Ovary (tissue), 9 donors: ENCODE measurements around the gene MKRN1. TPM values are rescaled to one million over a fixed set of nuclear protein-coding genes. Genes with fewer than 3 reads are reported as not detected.
"Not testable (repeated sequence)": the region's sequence is repeated elsewhere in the genome, so short reads cannot be mapped to it uniquely, and the experiment has no call there.

ENCODE experiments used
- DNase-seq, 5 donors: peaks; one replicate each; pipeline ENCODE4 v3.0.0-alpha.2; 2019 to 2020
- H3K27ac ChIP-seq, 2 donors: fragments of 200-600 bp; one replicate each; pipeline versions ENCODE4 v1.5.1 to v1.8.0; 2019 to 2022
- H3K27me3 ChIP-seq: fragments of 200-600 bp; one replicate; pipeline ENCODE4 v1.8.0; 2022
- H3K36me3 ChIP-seq: fragments of 200-600 bp; sonication (generic); one replicate; pipeline ENCODE4 v1.5.1; 2019
- H3K4me1 ChIP-seq: one replicate; pipeline ENCODE4 v1.8.1; 2013; ENCODE audit warnings: mild to moderate bottlenecking, moderate library complexity; ENCODE audit not compliant: insufficient read depth
- H3K4me3 ChIP-seq: fragments of 200-600 bp; sonication (generic); one replicate; pipeline ENCODE4 v1.5.1; 2017
- H3K9me3 ChIP-seq, 2 donors: fragments of 200-600 bp in 1 of 2; sonication (generic) in 1 of 2; one replicate each; pipeline versions ENCODE4 v1.5.1 to v1.8.1; 2013 to 2019; ENCODE audit warnings: mild to moderate bottlenecking in 1 of 2, moderate library complexity in 1 of 2
- CTCF ChIP-seq, 3 donors: fragments of 450-650 bp in 2 of 3; fragments of 200-600 bp in 1 of 3; IDR thresholded peaks; one replicate each; pipeline versions ENCODE4 v1.5.1 to v1.8.0; 2016 to 2022; ENCODE audit warnings: antibody characterized with exemption in 3 of 3, mild to moderate bottlenecking in 1 of 3
- EP300 ChIP-seq: sonication (generic); formaldehyde crosslinking; IDR thresholded peaks from one replicate; pipeline ENCODE4 v1.6.1; 2017; ENCODE audit warnings: antibody characterized with exemption
- POLR2A ChIP-seq: fragments of 450-650 bp; IDR thresholded peaks from one replicate; pipeline ENCODE4 v1.6.1; 2017; ENCODE audit warnings: antibody characterized with exemption, mild to moderate bottlenecking, moderate library complexity
- WGBS, 3 donors: extraction: QIAGEN DNeasy Blood & Tissue Kit in 1 of 3; methylation state at CpG; one replicate each; pipeline versions ENCODE4 v1.1.5 to v1.1.7; 2013 to 2017; 5-methylcytosine and 5-hydroxymethylcytosine counted together
- intact Hi-C, 4 donors: fragments of 100-400 bp; cut with DNase I; formaldehyde crosslinking; loops; one replicate each; pipeline versions ENCODE4 v1.11.0 to v1.15.1; 2022 to 2023
- polyA plus RNA-seq, 2 donors: library from polyadenylated mRNA; stranded (reverse); fragments of 200-250 nt in 1 of 2; fragments of 350-450 nt in 1 of 2; fragmentation: Illumina TruSeq in 1 of 2; extraction: RNeasy Lipid Tissue Mini Kit (QIAGEN cat#74804) in 1 of 2; gene quantifications; one replicate each; pipeline ENCODE4 v1.2.3, GENCODE V29; 2013 to 2014
- total RNA-seq, 7 donors: library from RNA; depleted of rRNA in 2 of 7; stranded (reverse); fragments of >200 nt in 2 of 7; fragmentation: NEBNext Ultra II Directional in 3 of 7; extraction: Animal tissue kit (Norgen Biotek cat#: 25700) in 3 of 7; gene quantifications; one replicate each; pipeline versions ENCODE4 v1.1.0 to v1.2.4, GENCODE V29; 2016 to 2023
- donor health status: DM: no; HTN: no; CAD: no; lungs with moderate emphysema.
- donor health status: DM: no; HTN: no; CAD: no.
- donor health status: Bipolar disorder and iron deficiency.
- donor health status: DM: yes; HTN: yes; CAD: no.
- donor health status: DM: no; HTN: no; CAD: no.
- donor health status: DM: yes; HTN: yes; CAD: no.

The MKRN1 gene
- total and polyA plus RNA-seq, 9 donors, result 42.0 to 124 (median 73.6) TPM

DNA sequence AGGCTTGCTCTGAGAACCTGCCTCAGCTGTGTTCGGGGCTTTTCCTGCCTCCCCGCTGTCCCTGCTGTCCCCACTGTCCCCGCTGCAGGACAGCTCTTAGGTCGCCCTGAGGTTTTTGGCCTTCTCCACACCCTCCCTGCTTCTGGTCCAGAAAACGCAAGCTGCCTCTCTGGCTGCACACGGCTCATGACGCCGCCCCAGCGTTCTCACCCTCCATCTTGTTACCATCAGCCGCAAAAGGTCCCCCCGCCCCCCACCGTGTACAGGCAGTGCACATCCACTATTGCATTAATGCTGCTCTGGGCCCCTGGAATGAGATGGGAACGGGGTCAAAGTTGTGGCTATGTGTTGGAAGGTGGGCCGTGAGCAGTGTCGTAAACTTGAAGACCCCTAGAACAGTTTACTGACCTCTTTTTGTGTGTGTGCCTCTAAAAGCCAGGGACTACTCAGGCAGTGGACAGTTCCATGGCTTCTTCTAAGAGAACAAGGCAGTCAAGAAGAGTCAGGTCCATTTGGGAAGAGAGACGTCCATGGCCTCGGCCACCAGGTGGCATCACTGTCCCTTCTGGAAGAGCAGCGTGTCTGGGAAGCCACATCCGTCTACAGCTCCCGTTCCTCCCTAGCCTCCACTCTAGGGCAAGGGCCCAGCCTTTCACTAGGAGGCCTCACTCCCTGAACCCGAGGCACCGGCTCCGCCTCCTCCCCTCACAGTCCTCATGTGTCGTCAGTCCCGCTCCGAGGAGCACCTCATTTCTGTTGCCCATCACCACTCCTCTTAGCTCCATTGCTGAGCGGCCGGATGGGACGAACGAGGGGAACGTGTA is 38.5 kb upstream of the MKRN1 start:
- TF ChIP-seq POLR2A, result no peak
- TF ChIP-seq CTCF (IDR thresholded peaks at IDR 0.05), result peak; percentile 85 to 92 (median 91)
- Histone ChIP-seq H3K27me3 (no peaks in the 10 kb centered on the region), H3K4me3 (no peak overlapping the region), H3K27ac (peak overlapping the region in 1 of 2 donors; percentile 55), H3K36me3 (no peaks in the 10 kb centered on the region), H3K4me1 (peaks cover 3% of the 10 kb centered on the region), H3K9me3 (no peaks in the 10 kb centered on the region)
- intact Hi-C loops, result loop anchor here (1.0 to 5.0 kb wide), 4 partner anchors 135 to 137 kb away; no protein-coding TSS in a partner anchor
- peak; percentile 91 to 95 (median 94) for DNase-seq
- WGBS, 3 donors, result 41 to 44% (median 43%) methylated on average over 31 of the region's 31 CpGs

GRCh38 chr7:140512317-140513000 is 33.2 kb upstream of the MKRN1 start:
- intact Hi-C loops, result no loop called here

DNA sequence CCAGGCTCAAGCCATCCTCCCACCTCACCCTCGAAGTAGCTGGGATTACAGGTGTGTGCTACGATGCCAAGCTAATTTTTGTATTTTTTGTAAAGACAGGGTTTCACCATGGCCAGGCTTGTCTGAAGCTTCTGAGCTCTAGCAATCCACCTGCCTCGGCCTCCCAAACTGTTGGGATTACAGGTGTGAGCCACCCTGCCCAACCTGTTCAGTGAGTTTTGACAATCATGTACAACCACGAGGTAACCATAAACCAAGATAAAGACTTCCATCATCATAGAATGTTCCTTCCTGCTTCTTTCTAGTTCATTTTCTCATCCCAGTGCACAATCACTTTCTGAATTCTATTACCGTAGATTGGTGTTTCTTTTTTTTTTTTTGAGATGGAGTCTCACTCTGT is 30.5 kb upstream of the MKRN1 start:
- no peak overlapping the region for H3K4me3 ChIP-seq
- no peak for DNase-seq
- H3K9me3 ChIP-seq, result no peaks in the 10 kb centered on the region
- 50 to 82% (median 59%) methylated on average over 4 to 5 of the region's 5 CpGs for WGBS, 3 donors
- peaks cover 5% of the 10 kb centered on the region for H3K4me1 ChIP-seq
- no peaks in the 10 kb centered on the region for H3K36me3 ChIP-seq
- intact Hi-C loops, result no loop called here
- H3K27me3 ChIP-seq, result no peaks in the 10 kb centered on the region
- H3K27ac ChIP-seq, result no peak overlapping the region
- TF ChIP-seq CTCF (IDR thresholded peaks at IDR 0.05) (no peak), EP300 (no peak), POLR2A (no peak)

More at GRCh38 chr7:140512317-140513000, 33.2 kb upstream of the MKRN1 start:
- Histone ChIP-seq H3K4me1 (no peaks in the 10 kb centered on the region), H3K27ac (no peak overlapping the region), H3K36me3 (no peaks in the 10 kb centered on the region), H3K27me3 (no peaks in the 10 kb centered on the region), H3K9me3 (no peaks in the 10 kb centered on the region), H3K4me3 (no peak overlapping the region)
- TF ChIP-seq CTCF (IDR thresholded peaks at IDR 0.05) (no peak), POLR2A (no peak), EP300 (no peak)
- 24 to 37% (median 33%) methylated on average over 9 of the region's 9 CpGs for WGBS, 3 donors
- DNase-seq, result peak in 4 of 5 donors; percentile 27 to 58 (median 34)

DNA sequence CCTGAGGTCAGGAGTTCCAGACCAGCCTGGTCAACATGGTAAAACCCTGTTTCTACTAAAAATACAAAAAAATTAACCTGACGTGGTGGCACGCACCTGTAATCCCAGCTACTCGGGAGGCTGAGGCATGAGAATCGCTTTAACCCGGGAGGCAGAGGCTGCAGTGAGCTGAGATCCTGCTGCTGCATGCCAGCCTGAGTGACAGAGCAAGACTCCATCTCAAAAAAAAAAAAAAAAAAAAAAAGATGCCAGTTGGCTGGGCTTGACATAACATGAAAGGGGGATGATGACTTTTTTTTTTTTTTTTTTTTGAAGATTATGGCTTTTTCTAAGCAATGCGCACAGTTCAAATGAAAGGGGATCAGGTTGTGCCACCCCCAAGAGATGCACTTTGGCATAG is 28.3 kb upstream of the MKRN1 start:
- H3K27me3 ChIP-seq, H3K4me1 ChIP-seq, DNase-seq, H3K36me3 ChIP-seq, intact Hi-C loops, H3K4me3 ChIP-seq, H3K9me3 ChIP-seq, H3K27ac ChIP-seq: not testable (repeated sequence)
- 80 to 89% (median 85%) methylated on average over 6 of the region's 6 CpGs for WGBS, 3 donors
